BE2C (cell line): Measurements from ENCODE around the gene HPSE2.

Experiments used
- DNase-seq: peaks from one replicate; pipeline ENCODE4 v3.0.0-alpha.2; 2020
- H3K27me3 ChIP-seq: fragments of 250-450 bp; sonication (Bioruptor Pico); 2 replicates; pipeline ENCODE4 v1.5.1; 2020; ENCODE audit warnings: mild to moderate bottlenecking
- H3K36me3 ChIP-seq: fragments of 250-450 bp; sonication (Bioruptor Pico); 2 replicates; pipeline ENCODE4 v1.5.1; 2020; ENCODE audit warnings: mild to moderate bottlenecking
- H3K4me1 ChIP-seq: fragments of 250-450 bp; sonication (Bioruptor Pico); 2 replicates; pipeline ENCODE4 v1.5.1; 2020
- H3K4me3 ChIP-seq: 2 replicates; pipeline ENCODE4 v1.5.1; 2011; ENCODE audit warnings: low read depth, low read length
- H3K9me3 ChIP-seq: fragments of 250-450 bp; sonication (Bioruptor Pico); 2 replicates; pipeline ENCODE4 v1.5.1; 2020
- TF ChIP-seq, protein P1 (sequence below): IDR thresholded peaks from 2 replicates; pipeline ENCODE4 v1.5.1; 2012; ENCODE audit warnings: mild to moderate bottlenecking, low read depth, low read length

HPSE2 gene

DNA sequence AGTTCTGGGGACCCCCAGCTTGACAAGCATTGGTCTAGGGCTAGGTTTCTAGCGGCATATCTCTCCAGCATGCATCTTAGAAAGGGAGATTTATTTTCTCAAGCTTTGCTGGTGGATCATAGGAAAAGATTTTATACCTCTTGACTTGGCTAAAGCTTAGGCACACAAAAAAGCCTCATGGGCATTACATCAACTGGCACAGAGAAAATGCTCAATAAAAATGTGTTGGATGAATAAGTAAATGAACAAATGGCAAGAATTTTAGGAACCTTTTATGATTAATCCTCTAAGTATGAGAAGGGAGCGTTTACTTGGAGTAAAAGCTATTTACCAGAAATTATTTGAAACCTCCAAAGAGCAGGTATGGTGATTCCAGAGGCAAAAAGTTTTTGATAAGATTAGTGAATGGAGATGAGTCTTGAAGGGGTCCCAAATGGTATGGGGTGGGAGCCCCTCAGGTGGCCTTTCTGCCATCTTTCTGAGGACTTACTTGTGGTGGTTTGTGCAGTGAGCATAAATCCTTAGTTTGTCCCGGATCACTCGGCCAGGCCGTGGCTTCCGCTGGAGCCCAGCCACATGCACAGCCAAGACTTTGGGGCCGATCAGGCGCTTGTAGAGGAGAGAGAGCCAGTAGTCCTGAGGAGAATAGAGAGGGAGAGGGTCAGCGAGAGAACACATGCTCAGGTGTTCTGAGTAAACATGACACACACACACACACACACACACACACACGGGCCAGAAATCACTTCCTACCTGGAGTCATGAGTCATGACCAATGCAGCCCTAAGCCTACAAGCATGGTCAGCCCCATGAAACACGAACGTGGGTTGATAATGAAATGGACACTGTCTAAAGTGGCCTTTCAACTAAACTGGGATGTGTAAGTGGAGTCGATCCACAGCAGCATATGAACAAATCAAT, 745.8 kb downstream of the HPSE2 start:
- TF ChIP-seq, protein P1, sequence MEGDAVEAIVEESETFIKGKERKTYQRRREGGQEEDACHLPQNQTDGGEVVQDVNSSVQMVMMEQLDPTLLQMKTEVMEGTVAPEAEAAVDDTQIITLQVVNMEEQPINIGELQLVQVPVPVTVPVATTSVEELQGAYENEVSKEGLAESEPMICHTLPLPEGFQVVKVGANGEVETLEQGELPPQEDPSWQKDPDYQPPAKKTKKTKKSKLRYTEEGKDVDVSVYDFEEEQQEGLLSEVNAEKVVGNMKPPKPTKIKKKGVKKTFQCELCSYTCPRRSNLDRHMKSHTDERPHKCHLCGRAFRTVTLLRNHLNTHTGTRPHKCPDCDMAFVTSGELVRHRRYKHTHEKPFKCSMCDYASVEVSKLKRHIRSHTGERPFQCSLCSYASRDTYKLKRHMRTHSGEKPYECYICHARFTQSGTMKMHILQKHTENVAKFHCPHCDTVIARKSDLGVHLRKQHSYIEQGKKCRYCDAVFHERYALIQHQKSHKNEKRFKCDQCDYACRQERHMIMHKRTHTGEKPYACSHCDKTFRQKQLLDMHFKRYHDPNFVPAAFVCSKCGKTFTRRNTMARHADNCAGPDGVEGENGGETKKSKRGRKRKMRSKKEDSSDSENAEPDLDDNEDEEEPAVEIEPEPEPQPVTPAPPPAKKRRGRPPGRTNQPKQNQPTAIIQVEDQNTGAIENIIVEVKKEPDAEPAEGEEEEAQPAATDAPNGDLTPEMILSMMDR: no peak
- Histone ChIP-seq H3K4me3 (no peak overlapping the region), H3K4me1 (no peaks in the 10 kb centered on the region), H3K9me3 (no peaks in the 10 kb centered on the region), H3K36me3 (no peaks in the 10 kb centered on the region), H3K27me3 (no peaks in the 10 kb centered on the region)
- DNase-seq: no peak

DNA sequence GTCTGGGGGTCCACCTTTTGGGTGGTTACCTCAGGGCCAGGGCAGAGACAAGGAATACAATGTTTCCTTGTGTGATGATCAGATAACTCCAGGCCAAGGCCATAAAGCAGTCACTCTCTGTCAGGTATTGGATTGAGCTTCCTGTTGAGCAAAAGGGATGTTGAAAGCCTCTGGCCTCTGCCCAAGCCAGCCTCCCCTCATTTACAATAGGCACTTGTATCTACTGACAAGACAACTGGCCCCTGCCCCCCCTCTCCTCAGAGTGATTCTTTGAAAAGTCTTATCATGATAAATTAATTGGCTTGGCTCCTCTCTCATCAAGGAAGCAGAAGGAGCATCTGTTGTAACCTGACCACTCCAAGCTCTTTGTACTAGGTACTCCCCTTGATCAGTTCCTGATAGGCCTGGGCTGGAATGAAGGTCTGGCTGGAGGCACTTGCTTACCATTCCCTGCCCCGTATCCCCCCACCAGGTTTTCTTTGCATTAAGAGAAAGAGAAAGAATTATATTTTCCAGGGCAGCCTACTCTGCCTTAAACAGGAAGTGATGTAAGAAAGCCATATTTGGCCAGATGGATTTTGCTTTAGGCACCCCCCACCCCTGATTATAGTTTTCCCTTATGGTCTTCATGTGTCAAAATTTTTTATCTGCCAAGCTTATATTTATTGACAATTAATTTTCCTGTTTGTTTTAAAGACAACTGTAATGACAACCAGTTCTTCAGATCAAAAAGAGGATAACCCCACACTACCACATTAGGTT, 746.8 kb downstream of the HPSE2 start:
- DNase-seq: no peak
- H3K36me3 ChIP-seq: no peaks in the 10 kb centered on the region
- H3K27me3 ChIP-seq: no peaks in the 10 kb centered on the region
- H3K9me3 ChIP-seq: no peaks in the 10 kb centered on the region
- no peaks in the 10 kb centered on the region for H3K4me1 ChIP-seq
- no peak overlapping the region for H3K4me3 ChIP-seq
- TF ChIP-seq, protein P1: no peak

DNA sequence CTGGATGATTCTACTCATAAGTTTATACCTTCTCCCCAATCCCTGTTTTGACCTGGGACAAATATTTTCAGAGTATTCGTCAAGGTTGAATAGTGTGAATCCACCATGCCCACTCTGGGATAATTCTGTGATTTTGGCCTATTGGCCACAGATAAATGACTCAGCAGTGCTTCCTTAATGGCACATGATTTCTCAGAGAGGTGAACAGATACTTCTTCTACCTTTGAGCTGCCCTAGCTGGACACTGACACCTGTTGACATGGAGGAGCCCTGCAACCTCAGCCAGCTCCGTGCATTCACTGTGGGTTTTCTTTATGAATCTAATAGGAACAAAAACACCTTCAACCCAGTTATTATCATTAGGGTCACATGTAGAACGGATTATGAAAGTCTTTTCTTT, 748.0 kb downstream of the HPSE2 start:
- DNase-seq: no peak
- H3K4me1 ChIP-seq: no peaks in the 10 kb centered on the region
- H3K27me3 ChIP-seq: no peaks in the 10 kb centered on the region
- TF ChIP-seq, protein P1: no peak
- H3K36me3 ChIP-seq: no peaks in the 10 kb centered on the region
- H3K9me3 ChIP-seq: no peaks in the 10 kb centered on the region
- no peak overlapping the region for H3K4me3 ChIP-seq

DNA sequence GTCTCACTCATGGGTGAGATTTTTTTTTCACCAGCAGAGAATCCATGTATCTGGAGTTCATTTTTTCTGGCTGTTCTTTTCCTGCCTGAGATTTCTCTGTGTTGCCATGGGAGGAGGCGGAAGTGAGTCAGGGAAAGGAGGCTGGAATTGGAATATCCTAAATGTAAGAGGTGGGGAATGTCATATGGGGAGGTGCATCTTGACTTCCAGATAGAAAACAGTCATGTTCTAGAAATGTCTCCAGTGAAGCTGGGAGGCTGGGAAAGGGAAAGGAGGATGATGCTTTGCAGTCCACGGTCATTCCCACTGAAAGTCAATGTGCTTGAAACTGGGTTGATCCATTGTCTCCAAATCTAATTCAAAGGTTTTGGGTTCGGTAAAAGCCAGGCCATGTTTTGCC, 749.2 kb downstream of the HPSE2 start:
- no peaks in the 10 kb centered on the region for H3K9me3 ChIP-seq
- H3K36me3 ChIP-seq: no peaks in the 10 kb centered on the region
- TF ChIP-seq, protein P1: no peak
- no peak for DNase-seq
- H3K27me3 ChIP-seq: no peaks in the 10 kb centered on the region
- no peaks in the 10 kb centered on the region for H3K4me1 ChIP-seq
- no peak overlapping the region for H3K4me3 ChIP-seq

DNA sequence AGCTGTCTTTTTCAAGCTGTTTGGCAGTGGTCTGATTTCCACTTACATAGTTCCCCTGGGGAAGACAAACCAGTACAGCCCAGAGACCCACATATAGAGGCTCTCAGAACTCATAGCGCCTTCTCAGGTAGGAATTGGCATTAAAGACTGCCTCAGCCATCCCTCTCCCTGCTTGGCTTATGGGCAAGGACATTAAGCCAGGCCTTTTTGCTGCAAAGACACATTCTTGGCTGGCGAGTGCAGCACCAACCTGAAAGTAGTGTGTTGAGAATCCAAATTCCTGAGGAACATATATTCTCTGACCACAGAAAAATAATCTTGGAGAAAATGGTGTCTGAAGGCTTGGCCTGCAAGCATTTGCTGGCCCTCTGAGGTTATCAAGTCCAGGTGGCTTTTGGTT, 749.7 kb downstream of the HPSE2 start:
- DNase-seq: no peak
- H3K9me3 ChIP-seq: no peaks in the 10 kb centered on the region
- H3K36me3 ChIP-seq: no peaks in the 10 kb centered on the region
- H3K4me3 ChIP-seq: no peak overlapping the region
- TF ChIP-seq, protein P1: no peak
- no peaks in the 10 kb centered on the region for H3K4me1 ChIP-seq
- H3K27me3 ChIP-seq: no peaks in the 10 kb centered on the region

DNA sequence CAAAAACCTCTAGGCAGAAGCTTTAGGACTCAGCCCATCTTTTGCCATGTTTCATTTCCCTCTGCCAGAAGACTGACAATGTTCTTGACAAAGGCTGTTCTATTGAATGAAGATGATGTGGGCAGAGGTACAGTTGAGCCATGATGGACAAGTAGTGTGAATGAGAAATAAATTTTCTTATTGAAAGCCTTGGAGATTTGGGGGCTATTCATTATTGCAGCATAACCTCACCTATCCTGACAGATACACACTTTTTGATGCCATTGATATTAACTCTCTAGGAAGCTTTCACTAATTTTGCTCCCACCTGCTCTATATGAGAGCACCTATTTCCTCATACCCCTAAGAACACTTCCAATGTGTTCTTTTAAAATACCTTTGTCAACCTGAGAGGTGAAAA, 752.0 kb downstream of the HPSE2 start:
- Histone ChIP-seq H3K4me1 (no peaks in the 10 kb centered on the region), H3K4me3 (no peak overlapping the region), H3K9me3 (no peaks in the 10 kb centered on the region), H3K27me3 (no peaks in the 10 kb centered on the region), H3K36me3 (no peaks in the 10 kb centered on the region)
- DNase-seq: no peak
- TF ChIP-seq, protein P1: no peak
